ENCODE data around the gene TRIM28.

- TF ChIP-seq SUZ12 (IDR thresholded peaks at IDR 0.05; ENCODE audit: extremely low read depth, insufficient read depth, insufficient read length) (no peak), ZNF274 (IDR thresholded peaks at IDR 0.05; ENCODE audit: low read depth, low read length) (no peak), YY1 (IDR thresholded peaks at IDR 0.05; ENCODE audit: insufficient read depth, insufficient read length) (peak; percentile 52)
Observed at GRCh38 chr19:58572026-58572817, 28.4 kb downstream of the TRIM28 start.

Data from NT2/D1 (cell line).